GM19438 (cell line): ENCODE results near the gene PRSS8.
"Not testable (repeated sequence)": the region's sequence is repeated elsewhere in the genome, so short reads cannot be mapped to it uniquely, and the experiment has no call there.

Experiments used
- ATAC-seq: cut with Tn5 transposase; IDR thresholded peaks from one replicate; pipeline ENCODE4 v1.9.1; 2021; ENCODE audit warnings: low read depth; ENCODE audit not compliant: unreplicated experiment

Gene PRSS8

DNA sequence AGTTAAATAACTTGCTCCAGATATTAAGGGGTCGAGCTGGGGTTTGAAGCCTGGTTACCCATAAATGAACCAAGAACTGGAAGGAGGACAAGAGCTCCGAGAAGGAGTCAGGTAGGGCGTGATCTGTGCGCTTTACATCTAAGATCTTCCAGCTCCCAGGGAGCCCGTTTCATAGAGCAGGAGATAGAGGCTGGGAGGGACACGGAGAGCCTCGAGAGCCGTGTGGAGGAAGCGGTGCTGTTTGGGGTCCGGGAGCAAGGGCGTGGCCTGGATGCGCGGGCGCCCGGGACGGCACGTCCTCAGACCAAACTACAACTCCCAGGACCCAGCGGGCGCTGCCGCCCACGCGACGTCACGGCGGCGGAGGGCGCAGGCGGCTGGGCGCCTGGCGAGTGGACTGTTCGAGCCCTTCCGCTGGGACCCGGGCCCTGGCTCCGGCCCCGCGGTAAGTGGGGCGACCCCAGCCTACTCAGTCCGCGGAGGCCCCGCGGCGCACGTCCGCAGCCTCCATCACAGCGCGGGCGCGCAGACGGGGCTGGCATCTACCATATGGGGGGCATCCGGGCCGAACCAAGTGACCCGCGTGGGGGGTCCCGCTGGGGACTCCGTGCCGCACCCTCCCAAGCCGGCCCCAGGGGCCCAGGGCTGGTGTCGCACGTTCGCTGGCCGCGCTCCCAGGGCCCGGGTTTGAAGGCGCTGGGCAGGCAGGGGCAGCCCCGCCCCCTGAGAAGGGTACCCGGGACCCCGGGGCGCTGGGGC, 27.3 kb downstream of the PRSS8 start, which contains the start of gene BCKDK:
Gene BCKDK, plus strand, starts transcription at position 352 of the 759 bp plus-strand sequence. CDS start 838 bp downstream, outside the sequence.
- ATAC-seq, result peak; percentile 75

DNA sequence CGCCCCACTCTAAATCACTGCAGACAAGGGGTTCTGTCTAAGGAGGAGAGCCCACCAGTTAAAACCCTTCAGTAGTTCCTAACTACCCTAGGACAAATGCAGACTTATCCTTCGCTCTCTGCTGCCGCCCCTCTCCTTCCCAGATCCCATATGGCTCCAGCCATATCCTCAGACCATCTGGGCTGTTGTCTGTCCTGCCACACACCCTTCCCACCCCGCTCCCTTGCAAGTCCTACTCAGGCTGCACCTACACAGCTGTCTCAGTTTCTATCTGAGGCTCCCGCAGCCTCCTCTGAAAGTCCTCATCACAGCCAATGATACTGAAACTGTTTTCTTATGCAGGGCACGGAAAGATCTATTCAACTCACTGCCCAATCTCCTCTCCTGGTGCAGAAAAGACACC, 28.1 kb downstream of the PRSS8 start:
- peak; percentile 53 for ATAC-seq

DNA sequence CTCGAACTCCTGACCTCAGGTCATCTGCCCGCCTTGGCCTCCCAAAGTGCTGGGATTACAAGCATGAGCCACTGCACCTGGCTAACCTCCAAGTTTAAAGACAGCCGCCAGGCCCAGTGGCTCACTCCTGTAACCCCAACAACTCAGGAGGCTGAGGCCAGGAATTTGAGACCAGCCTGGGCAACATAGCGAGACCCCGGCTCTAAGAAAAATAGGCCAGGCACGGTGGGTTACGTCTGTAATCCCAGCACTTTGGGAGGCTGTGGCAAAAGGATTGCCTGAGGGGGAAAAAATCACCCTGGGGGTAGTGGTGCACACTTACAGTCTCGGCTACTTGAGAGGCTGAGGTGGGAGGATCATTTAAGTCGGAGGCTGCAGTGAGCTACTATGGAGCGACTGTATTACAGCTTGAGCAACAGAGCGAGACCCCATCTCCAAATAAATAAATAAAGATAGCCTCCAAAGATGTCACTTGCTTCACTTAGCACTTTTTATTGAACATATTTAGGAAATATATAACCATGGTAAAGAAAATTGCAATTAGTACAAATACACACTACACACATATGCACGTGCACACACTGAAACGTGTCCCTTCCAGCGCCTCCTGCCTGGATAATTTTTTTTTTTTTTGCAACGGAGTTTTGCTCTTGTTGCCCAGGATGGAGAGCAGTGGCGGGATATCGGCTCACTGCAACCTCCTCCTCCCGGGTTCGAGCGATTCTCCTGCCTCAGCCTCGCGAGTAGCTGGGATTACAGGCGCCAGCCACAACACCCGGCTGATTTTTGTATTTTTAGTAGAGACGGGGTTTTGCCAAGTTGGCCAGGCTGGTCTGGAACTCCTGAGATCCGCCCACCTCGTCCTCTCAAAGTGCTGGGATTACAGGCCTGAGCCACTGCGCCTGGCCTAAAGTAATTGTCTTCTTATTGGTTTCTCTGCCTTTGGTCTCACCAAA, 28.7 kb downstream of the PRSS8 start:
- ATAC-seq, result no peak

DNA sequence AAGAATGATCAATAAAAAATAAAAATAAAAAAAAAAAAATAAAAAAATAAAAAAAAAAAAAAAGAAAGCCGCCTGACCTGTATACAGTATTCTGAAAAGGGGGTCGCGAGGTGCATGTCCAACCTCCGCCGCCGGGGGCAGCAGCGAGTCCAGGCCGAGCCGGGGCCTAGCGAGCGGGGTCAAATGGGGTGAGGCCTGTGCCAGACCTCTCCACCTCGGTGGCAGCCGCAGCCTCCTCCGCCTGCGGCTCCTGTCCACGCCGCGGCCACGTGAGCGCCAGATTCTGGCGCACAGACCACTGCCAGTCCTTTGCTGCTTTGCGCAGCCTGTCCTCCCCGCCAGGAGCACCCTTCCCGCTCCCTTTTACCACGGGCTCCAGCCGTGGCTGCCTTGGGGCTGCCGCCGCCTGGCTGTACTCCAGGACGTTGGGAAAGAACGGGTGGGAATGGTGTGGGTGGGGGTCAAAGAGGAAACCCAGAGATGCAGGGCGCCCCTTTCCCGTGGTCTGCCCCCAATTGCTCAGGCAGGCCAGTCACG, 29.8 kb downstream of the PRSS8 start:
- ATAC-seq, result no peak

DNA sequence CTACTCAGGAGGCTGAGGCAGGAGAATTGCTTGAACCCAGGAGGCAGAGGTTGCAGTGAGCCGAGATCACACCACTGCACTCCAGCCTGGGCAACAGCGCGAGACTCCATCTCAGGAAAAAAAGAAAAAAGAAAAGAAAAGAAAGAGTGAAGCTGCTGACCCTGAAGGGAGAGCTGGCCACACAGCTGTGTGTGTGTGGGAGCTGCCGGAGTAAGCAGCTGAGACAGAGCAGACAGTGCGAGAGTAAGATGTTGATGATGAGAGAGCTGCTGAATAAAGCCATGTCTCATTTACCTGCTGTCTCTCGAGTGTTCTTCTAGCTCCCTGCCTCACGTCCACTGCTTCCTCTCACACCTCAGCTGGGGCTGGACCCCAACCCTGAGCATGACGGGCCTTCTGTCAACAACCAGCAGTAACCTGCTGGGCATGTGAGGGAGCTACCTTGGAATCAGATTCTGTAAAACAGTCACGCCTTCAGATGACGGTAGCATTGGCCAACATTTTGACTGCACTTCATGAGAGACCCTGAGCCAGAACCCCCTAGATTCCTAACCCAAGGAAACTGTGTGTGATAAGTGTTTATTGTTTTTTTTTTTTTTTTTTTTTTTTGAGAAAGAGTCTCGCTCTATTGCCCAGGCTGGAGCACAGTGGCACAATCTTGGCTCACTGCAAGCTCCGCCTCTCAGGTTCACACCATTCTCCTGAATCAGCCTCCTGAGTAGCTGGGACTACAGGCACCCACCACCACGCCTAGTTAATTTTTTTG, 34.5 kb downstream of the PRSS8 start:
- ATAC-seq, result not testable (repeated sequence)

DNA sequence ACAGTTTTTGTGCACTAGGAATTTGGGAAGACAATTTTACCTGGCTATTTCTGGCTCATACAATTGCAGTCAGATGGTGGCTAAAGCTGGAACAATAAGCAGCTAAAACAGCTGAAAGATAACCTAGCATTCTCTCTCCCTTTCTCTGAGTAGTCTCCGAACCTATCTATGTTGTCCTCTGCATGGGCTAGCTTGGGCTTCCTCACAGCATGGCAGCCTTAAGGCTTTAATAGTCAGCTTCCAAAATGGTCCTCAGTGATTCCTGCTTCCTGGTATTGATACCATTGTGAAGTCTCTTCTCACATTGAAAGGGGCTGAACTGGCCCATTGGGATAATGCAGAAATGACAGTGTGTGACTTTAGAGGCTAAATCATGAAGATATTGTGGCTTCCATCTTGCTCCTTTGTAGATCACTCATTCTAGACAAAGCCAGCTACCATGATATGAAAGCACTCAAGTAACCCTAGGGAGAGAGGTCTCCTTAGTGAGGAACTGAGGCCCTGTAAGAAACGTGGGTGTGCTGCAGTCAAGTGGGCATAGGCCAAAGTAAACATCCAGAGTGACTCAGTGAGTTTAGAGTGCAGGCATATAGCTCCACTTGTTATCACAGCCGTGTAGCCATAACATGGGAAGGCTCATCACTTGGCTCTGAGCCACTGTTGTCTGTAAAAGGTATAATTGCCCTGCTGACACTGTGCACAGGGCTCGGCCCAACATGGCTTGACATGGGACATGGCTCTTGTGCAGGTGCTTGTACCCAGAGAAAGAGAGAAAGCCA, 35.5 kb downstream of the PRSS8 start:
- no peak for ATAC-seq

DNA sequence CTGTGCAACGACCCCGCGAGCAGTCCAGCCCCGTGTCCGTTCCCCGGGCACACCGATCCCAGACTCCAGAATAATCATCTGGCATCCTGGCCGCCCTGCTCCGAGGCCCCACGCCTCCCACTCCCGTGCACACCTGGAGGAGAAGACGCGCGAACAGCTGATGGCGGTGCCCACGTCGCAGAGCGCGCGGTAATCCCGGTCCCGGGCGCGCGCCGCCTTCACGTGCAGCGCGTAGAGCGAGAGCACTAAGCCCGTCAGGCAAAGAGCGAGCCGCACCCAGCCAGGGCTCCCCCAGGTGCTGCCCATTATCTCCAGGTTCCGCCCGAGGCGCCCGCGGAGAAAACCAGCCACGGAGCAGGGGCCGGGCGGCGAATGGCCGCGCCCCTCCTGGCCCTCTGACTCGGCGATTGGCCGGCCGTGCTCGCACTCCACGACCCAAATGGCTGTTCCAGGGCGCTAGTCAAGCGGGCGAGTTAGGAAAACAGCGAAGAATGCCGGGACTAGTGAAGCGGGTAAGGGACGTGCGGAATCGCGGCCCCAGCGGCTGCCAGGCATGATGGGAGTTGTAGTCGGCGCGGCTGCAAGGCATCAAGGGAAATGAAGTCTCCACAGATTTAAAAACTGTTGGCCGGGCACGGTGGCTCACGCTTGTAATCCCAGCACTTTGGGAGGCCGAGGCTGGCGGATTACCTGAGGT, 41.0 kb downstream of the PRSS8 start, which contains the start of gene VKORC1:
Gene VKORC1, minus strand, starts transcription at position 374 of the 697 bp plus-strand sequence. Its CDS starts 68 bp downstream, at position 306.
- ATAC-seq, result peak; percentile 82

DNA sequence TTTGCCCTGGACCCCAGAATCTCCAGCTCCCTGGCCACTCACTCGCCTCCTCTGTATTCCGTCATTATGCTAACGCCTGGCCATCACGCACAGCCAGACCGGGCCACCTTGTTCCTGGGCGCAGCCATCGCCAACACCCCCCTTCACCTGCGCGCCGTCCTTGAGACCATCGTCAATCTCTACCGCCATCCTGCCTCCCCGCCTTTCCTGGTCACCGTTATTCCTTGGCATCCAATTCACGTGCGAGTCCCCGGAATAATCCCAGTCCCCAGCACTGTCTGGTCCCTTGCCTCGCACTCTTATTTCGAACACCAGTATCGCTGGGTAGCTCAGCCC, 41.5 kb downstream of the PRSS8 start:
- ATAC-seq, result no peak

DNA sequence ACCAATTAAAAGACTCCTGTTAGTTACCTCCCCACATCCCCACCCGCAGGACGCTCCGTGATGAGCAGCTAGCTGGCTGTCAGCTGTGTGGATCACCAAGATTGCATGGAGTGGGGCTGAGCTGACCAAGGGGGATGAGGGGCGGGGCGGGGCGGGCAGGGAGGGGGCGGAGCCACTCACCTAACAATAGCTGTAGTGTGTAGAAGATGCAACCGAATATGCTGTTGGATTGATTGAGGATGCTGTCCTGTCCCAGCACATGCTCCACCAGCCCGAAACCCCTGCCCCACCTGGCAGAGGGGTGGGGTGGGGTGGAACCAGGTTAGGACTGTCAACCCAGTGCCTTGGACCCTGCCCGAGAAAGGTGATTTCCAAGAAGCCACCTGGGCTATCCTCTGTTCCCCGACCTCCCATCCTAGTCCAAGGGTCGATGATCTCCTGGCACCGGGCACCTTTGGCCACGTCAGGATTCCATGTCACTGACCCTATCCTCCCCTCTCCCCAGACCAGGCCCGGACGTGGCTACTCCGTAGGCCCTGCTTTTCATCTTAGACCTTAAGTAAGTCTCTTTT, 42.3 kb downstream of the PRSS8 start:
- no peak for ATAC-seq

DNA sequence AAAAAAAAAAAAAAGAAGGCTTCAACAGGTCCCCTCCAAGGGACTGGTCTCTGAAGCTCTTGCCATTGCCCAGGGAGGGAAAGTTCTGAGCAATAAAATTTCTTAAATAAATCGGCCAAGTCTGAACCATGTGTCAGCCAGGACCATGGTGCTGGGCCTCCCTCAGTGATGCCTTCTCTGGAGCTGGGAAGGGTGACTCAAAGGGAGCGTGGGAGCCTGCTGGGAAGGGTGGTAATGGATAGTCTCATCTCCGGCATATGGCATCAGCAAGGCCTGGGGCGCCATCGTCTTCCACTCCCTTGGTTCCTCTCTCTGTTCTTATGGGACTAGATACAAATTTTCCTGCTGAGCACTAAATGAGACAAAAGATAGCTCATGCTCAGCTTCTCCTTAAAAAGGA, 43.2 kb downstream of the PRSS8 start:
- ATAC-seq, result no peak

DNA sequence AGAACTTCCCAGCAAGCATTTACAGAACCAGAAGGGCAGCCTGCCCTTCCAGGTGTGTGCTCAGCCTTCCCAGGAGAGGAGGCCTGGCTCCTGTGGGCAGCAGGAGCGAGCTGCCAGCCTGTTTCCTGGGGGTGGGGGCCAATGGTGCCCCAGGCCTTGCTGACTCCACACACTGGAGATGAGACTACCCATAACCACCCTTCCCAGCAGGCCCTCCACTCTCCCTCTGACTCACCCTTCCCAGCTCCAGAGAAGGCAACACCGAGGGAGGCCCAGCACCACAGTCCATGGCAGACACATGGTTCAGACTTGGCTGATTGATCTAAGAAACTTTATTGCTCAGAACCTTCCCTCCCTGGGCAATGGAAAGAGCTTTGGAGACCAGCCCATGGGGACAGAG, 45.0 kb downstream of the PRSS8 start:
- no peak for ATAC-seq

DNA sequence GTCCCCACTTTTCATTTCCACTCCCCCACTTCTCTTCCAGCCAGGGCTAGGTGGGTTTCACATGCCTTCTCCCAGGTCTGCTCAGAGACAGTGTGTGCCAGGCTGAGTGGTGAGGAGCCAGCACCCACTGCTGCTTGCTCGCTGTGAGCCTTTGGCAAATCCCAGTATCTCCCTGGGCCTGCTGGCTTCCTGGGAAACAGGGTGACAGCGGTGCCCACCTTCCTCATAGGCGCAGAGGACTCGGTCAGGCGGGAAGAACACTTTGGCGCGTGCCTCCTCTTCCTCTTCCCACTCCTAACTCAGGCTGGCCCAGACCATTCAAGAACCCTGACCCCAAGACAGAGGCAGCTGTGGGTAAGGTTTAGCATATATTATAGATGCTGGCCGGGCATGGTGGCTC, 46.3 kb downstream of the PRSS8 start:
- ATAC-seq, result no peak

DNA sequence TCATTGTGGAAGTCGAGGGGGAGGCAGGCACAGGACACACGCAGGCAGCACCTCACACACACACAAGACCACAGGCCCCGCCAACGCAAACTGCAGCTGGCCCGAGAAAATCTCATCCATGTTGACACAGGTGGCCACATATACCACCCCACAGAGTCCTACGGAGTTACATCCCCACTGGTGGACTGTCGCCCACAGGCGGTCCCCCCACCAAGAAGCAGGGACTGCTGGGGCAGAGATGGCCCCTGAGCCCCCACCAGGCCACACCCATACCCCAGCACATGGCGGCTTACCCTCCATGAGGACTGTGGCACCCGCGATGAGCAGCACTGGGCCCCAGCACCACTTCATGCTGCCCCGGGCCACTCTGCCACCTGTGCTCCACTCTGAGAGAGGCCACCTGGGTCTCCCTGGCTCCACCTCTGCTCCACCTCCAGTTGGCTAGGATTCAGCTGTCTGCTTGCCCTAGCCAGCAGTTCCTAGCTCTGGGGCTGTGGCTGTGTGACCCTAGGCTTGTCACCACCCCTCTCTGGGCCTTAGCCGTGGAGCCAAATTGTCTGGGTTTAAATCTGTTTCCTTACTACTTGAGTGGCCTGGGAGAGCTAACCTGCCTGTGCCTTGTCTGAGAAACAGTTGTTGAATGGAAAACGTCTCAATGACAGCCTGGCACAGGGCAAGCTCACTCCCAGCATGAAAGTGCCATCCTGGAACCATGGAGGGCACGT, 46.9 kb downstream of the PRSS8 start, which contains the start of gene PRSS53:
Gene PRSS53, minus strand, starts transcription at position 485 of the 725 bp plus-strand sequence. Its CDS starts 134 bp downstream, at position 351.
- ATAC-seq, result no peak

DNA sequence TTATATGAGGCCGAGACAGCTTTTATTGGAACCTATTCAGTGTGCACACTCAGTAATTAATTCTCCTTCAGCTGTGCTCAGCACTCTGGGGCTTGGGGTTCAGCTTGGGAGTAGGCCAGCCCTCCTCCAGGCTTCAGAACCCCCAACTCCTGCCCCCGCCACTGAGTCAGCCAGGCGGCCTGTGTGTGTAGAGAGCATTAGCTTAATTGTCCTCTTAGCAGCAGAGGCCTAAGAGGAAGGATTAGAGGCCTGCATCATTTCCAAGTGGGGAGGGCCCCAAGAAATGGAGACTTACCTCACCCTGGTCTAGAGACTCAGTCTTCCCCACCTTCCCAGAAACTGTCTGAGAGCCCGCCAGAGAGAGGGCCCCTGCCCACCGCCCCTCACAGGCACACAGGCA, 47.6 kb downstream of the PRSS8 start:
- ATAC-seq, result no peak

DNA sequence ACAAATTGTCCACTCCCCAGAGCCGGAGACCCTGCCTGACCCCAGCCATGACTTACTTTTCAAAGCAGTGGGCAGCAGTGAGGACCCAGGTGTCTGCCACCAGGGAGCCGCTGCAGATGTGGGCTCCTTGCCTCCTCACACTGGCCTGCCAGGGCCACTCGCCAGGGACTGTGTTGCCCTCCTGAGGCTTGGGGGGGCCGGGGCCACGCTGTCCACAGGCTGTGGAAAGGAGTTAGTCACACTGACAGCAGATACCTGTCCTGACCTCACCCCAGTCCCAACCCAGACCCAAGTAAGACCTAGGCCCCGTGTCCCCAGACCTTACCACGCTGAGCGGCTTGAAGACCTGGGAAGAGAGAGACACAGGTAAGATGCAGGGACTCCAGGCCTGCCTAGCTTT, 48.0 kb downstream of the PRSS8 start:
- no peak for ATAC-seq

DNA sequence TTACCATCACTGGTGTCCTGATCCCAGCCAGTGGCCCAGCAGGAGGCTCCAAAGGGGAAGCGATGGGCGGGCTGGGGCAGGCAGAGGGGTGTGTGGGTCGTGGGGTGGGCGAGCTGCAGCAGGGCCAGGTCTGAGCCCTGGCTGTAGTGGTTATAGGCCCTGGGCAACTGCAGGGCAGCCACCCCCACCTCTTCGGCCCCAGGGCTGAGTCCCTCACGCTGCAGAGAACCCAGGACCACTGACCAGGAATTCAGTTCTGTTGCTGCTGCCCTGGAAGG, 49.0 kb downstream of the PRSS8 start:
- ATAC-seq, result no peak

DNA sequence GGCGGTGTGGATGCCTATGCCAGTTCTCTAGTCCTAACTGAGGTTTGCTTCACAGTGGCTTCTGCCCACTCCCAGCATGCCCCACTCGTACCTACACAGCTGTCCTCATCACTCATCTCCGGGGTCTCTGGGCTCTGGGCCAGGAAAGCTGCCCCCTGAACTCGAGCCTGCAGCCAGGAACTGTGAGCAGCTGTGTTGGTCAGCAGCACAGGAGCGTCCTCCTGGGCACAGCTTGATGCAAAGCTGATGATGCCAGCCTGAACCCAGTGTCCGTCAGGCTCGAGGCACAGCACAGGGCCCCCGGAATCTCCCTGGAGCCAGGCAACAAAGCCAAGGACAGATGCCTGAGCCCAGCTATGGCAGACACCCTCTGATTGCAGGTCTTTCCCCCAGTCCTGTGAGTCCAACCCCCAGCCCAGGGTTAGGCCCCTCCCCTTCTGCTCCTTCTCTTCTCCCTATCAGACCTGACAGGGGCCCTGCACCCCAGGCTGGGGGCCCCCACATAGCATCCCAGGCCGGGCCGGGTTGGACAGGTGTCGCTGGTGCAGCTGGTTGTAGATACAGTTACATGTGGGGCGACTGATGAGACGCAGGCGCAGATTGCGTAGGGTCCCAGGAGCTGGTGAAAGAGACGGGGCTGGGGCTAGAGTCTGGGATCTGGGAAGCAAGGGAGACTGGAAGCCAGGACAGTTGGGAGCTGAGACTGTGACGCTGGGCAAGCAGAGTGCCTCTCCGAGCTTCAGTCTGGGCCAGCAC, 49.5 kb downstream of the PRSS8 start:
- no peak for ATAC-seq

DNA sequence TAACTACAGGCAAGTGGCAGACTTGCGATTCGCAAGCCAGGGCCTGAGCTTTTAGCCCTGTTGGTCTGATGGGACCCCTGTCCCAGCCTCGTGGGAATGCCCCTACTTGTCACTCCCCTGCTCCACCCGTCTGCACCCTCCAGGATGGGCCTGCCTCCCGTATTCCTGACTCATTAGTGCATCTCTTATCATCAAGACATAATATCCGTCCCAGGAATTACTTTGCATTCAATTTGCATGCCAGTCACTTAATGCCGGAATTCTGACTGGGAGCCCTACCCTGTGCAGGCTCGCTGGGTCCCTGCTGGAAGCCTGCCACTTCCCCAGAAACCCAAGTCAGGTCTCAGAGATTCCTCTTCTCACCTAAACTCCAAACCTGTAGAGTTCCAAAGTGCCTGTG, 50.1 kb downstream of the PRSS8 start:
- ATAC-seq, result no peak
